ENCODE results near the gene TNFRSF4.

GRCh38 chr1:1259951-1260600 lies 46.1 kb upstream of the TNFRSF4 start:
- TF ChIP-seq, protein P1, sequence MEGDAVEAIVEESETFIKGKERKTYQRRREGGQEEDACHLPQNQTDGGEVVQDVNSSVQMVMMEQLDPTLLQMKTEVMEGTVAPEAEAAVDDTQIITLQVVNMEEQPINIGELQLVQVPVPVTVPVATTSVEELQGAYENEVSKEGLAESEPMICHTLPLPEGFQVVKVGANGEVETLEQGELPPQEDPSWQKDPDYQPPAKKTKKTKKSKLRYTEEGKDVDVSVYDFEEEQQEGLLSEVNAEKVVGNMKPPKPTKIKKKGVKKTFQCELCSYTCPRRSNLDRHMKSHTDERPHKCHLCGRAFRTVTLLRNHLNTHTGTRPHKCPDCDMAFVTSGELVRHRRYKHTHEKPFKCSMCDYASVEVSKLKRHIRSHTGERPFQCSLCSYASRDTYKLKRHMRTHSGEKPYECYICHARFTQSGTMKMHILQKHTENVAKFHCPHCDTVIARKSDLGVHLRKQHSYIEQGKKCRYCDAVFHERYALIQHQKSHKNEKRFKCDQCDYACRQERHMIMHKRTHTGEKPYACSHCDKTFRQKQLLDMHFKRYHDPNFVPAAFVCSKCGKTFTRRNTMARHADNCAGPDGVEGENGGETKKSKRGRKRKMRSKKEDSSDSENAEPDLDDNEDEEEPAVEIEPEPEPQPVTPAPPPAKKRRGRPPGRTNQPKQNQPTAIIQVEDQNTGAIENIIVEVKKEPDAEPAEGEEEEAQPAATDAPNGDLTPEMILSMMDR (IDR thresholded peaks at IDR 0.05; ENCODE audit: insufficient read depth, low read length) = no peak
- TF ChIP-seq, protein P2, sequence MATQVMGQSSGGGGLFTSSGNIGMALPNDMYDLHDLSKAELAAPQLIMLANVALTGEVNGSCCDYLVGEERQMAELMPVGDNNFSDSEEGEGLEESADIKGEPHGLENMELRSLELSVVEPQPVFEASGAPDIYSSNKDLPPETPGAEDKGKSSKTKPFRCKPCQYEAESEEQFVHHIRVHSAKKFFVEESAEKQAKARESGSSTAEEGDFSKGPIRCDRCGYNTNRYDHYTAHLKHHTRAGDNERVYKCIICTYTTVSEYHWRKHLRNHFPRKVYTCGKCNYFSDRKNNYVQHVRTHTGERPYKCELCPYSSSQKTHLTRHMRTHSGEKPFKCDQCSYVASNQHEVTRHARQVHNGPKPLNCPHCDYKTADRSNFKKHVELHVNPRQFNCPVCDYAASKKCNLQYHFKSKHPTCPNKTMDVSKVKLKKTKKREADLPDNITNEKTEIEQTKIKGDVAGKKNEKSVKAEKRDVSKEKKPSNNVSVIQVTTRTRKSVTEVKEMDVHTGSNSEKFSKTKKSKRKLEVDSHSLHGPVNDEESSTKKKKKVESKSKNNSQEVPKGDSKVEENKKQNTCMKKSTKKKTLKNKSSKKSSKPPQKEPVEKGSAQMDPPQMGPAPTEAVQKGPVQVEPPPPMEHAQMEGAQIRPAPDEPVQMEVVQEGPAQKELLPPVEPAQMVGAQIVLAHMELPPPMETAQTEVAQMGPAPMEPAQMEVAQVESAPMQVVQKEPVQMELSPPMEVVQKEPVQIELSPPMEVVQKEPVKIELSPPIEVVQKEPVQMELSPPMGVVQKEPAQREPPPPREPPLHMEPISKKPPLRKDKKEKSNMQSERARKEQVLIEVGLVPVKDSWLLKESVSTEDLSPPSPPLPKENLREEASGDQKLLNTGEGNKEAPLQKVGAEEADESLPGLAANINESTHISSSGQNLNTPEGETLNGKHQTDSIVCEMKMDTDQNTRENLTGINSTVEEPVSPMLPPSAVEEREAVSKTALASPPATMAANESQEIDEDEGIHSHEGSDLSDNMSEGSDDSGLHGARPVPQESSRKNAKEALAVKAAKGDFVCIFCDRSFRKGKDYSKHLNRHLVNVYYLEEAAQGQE (IDR thresholded peaks at IDR 0.05; ENCODE audit: insufficient replicate concordance, low read depth) = no peak
- TF ChIP-seq POLR2AphosphoS5 (IDR thresholded peaks at IDR 0.05; ENCODE audit: low read depth) = no peak
- no peak for TF ChIP-seq GABPA (IDR thresholded peaks at IDR 0.05; ENCODE audit: low read depth)
- TF ChIP-seq SPI1 (IDR thresholded peaks at IDR 0.05; ENCODE audit: borderline replicate concordance, low read depth) = peak; percentile 95

Data from HL-60 (cell line).